ENCODE data around the gene TMEM171. TPM values are rescaled to one million over a fixed set of nuclear protein-coding genes. Genes with fewer than 3 reads are reported as not detected.

The TMEM171 gene
- total and polyA plus RNA-seq, 2 of the 8 experiments (the other 6 are each of a cell fraction or from before 2014, with no cell fraction given): 1.0 to 2.2 TPM

DNA sequence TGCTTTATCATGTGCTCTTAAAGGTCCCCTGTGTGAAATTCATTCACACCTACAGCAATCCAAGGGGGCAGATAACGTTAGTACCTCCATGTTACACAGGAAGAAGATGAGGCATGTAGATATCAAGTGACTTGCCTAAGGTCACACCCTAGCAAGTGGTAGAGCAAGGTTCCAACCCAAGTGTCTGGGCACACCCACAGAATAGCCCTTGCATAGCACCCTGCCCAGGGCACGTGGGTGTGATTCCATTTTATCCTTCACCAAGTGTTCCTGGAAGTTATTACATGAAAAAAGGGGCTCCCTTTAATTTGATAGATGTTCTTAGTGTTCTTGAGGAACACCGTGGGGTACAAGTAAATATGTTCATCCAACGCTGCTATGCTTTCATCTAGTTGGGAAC is 4.9 kb downstream of the TMEM171 start (continued):
- TF ChIP-seq NANOG (IDR thresholded peaks at IDR 0.05; ENCODE audit: insufficient read depth, low read depth, low read length, poor library complexity, severe bottlenecking): no peak
- TF ChIP-seq PHF8 (conservative IDR thresholded peaks at IDR 0.05; ENCODE audit: low read depth, low read length): no peak
- no peak for TF ChIP-seq KDM4A (IDR thresholded peaks at IDR 0.05; ENCODE audit: low read depth, low read length, severe bottlenecking)
- no peak for TF ChIP-seq TCF12 (IDR thresholded peaks at IDR 0.05; ENCODE audit: low read depth, low read length)
- no peak for TF ChIP-seq EZH2 (IDR thresholded peaks at IDR 0.05; ENCODE audit: low read depth, low read length, severe bottlenecking)
- no peak for TF ChIP-seq SP1 (IDR thresholded peaks at IDR 0.05; ENCODE audit: low read depth, low read length)
- TF ChIP-seq RNF2 (IDR thresholded peaks at IDR 0.05; ENCODE audit: borderline replicate concordance, low read depth, low read length, missing control alignments, poor library complexity, severe bottlenecking): no peak
